ENCODE data around the gene KCNN2.
"Not testable (repeated sequence)": the region's sequence is repeated elsewhere in the genome, so short reads cannot be mapped to it uniquely, and the experiment has no call there.

Gene KCNN2

DNA sequence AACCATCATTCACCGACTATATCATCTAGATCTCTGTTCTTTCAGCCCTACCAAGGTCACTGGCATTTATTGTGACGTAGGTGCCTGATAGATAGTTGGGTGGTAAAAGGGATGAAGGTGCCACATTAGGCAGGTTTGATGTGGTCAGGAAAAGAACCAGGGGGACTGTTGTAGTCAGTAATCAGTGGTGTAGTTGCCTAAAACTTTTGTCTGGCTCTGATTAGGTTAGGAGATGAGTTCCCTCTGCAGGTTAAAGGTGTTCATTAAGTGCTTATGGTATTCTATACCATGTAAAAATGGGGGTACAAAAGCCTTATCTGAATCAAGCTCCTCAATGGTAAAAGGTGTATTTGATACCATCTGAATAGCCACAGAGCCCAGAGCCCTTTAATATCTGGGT lies 55.6 kb downstream of the KCNN2 start:
- TF ChIP-seq, protein P1, sequence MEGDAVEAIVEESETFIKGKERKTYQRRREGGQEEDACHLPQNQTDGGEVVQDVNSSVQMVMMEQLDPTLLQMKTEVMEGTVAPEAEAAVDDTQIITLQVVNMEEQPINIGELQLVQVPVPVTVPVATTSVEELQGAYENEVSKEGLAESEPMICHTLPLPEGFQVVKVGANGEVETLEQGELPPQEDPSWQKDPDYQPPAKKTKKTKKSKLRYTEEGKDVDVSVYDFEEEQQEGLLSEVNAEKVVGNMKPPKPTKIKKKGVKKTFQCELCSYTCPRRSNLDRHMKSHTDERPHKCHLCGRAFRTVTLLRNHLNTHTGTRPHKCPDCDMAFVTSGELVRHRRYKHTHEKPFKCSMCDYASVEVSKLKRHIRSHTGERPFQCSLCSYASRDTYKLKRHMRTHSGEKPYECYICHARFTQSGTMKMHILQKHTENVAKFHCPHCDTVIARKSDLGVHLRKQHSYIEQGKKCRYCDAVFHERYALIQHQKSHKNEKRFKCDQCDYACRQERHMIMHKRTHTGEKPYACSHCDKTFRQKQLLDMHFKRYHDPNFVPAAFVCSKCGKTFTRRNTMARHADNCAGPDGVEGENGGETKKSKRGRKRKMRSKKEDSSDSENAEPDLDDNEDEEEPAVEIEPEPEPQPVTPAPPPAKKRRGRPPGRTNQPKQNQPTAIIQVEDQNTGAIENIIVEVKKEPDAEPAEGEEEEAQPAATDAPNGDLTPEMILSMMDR (IDR thresholded peaks at IDR 0.05; ENCODE audit: low read depth, low read length, missing control alignments): no peak
- in situ Hi-C loops (cut with HindIII; ENCODE audit: low pct_ligation_motif_present, low sequenced_read_pairs): no loop called here

DNA sequence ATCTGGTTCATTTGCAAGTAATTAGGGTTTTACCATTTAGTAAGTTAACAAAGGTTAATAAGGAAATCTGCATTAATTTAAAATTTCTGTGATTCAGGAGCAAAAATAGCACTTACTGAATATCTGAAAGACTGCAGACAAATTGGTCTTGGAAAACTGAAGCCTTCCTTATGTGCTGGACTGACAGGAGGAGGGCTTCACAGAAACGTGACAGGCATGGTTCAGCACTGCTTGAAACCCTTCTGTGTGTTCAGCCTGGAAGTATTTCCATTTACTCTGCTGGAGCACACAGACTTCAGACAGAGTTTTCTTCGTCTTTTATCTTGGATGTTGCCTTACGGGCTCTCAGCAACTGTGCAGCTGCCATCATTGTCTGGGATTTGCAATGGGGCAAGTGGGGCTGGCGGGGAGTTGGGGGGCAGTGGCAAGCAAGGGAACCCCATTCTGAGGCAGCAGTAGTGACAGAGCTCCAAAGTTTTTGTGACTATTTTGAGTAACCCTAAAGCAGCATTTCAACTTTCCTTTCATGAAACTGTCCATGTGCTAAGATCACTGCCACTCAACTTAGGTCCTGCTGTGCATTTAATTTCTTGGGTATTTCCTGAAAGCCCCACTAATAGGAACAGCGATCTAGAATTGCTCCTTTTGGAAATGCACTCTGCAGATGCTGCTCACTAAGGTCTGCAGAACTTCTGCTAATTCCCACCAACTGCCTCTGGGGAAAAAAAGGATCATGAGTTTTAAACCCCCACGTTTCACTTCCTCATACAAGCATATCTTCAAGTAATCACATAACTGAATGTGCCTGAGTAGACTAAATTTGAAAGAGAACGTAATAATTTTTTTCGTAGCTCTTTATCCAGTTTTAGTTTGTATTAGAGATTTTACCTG lies 56.6 kb downstream of the KCNN2 start:
- Histone ChIP-seq H3K27me3 (replicated peaks) (no peaks in the 10 kb centered on the region), H3K4me3 (ENCODE audit: low read depth, low read length) (no peak overlapping the region), H3K36me3 (replicated peaks) (no peaks in the 10 kb centered on the region), H3K27ac (no peak overlapping the region)
- DNase-seq: no peak
- TF ChIP-seq, protein P1 (IDR thresholded peaks at IDR 0.05; ENCODE audit: low read depth, low read length, missing control alignments): no peak
- in situ Hi-C loops (cut with HindIII; ENCODE audit: low pct_ligation_motif_present, low sequenced_read_pairs): no loop called here

More for the DNA sequence above, 55.6 kb downstream of the KCNN2 start:
- DNase-seq: no peak
- Histone ChIP-seq H3K4me3 (ENCODE audit: low read depth, low read length) (no peak overlapping the region), H3K27me3 (replicated peaks) (no peaks in the 10 kb centered on the region), H3K27ac (no peak overlapping the region), H3K36me3 (replicated peaks) (no peaks in the 10 kb centered on the region)

DNA sequence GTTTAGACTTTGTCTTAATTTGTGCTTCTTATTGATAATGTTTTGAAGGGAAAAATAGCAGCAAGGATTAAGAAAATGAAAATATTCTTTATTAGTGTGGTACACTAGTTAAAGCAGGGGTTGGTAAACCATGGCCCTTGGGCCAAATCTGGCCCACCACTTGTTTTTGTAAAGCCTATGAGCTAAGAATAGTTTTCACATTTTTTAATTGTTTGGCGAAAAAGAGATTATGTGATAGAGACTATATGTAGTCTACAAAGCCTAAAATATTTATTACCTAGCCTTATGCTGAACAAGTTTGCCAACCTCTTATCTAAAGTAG lies 57.2 kb downstream of the KCNN2 start:
- TF ChIP-seq, protein P1 (IDR thresholded peaks at IDR 0.05; ENCODE audit: low read depth, low read length, missing control alignments): no peak
- Histone ChIP-seq H3K27ac (no peak overlapping the region), H3K4me3 (ENCODE audit: low read depth, low read length) (no peak overlapping the region), H3K27me3 (replicated peaks) (no peaks in the 10 kb centered on the region), H3K36me3 (replicated peaks) (no peaks in the 10 kb centered on the region)
- in situ Hi-C loops (cut with HindIII; ENCODE audit: low pct_ligation_motif_present, low sequenced_read_pairs): no loop called here
- no peak for DNase-seq

DNA sequence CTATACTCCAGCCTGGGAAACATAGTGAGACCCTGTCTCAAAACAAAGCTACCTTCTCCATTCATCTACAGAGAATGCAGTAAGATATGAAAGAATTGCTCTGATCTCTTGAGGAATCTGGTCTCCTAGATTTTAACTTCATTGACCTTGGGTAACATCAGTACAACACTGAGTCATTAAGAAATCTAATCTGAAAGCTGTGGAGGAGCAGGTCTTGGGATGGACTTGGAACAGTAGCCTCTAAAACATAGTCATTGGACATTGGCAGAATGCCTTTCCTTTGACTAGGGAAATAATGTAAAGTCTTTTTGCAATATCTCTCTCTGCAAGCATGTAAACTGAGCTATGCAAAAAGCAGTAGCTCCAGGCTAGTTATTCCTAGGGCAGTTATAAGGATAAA lies 58.1 kb downstream of the KCNN2 start:
- Histone ChIP-seq H3K27ac (no peak overlapping the region), H3K36me3 (replicated peaks) (no peaks in the 10 kb centered on the region), H3K4me3 (ENCODE audit: low read depth, low read length) (no peak overlapping the region), H3K27me3 (replicated peaks) (no peaks in the 10 kb centered on the region)
- TF ChIP-seq, protein P1 (IDR thresholded peaks at IDR 0.05; ENCODE audit: low read depth, low read length, missing control alignments): no peak
- no peak for DNase-seq
- in situ Hi-C loops (cut with HindIII; ENCODE audit: low pct_ligation_motif_present, low sequenced_read_pairs): no loop called here

DNA sequence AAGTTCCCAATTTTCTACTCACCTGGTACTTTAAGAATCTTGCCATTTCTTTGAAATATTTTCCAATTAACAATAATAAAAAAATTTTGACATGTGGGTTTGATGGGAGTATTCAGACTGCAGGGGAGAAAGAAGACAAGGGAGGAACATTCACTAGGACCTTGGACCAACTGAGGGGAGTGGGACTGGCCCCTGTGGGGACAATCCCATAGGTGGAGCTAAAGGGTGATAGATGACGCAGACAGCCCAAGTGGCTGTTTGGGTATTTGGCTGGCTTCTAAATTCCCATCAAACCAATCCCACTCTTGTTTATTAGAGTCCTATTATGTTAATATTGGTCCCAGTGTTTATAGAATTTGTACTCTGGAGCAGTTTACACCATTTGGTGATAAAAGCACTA lies 65.3 kb downstream of the KCNN2 start:
- TF ChIP-seq, protein P1 (IDR thresholded peaks at IDR 0.05; ENCODE audit: low read depth, low read length, missing control alignments): no peak
- Histone ChIP-seq H3K4me3 (ENCODE audit: low read depth, low read length) (no peak overlapping the region), H3K27ac (no peak overlapping the region), H3K36me3 (replicated peaks) (no peaks in the 10 kb centered on the region), H3K27me3 (replicated peaks) (no peaks in the 10 kb centered on the region)
- in situ Hi-C loops (cut with HindIII; ENCODE audit: low pct_ligation_motif_present, low sequenced_read_pairs): no loop called here
- no peak for DNase-seq

DNA sequence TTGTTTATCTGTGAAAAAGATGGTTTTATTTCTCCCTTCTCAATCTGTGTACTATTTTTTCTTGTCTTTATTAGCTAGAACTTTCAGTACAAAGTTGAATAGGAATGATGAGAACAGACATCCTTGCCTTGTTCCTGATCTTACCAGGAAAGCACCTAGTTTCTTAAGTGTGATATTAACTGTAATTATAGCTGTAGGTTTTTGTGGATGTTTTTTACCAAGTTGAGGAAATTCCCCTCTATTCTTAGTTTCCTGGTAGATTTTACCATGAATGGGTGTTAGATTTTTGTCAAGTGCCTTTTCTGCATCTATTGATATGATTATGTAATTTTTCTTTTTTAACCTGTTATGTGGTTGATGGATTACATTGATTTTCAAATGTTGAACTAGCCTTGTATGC lies 68.7 kb downstream of the KCNN2 start:
- TF ChIP-seq, protein P1 (IDR thresholded peaks at IDR 0.05; ENCODE audit: low read depth, low read length, missing control alignments): no peak
- in situ Hi-C loops (cut with HindIII; ENCODE audit: low pct_ligation_motif_present, low sequenced_read_pairs): no loop called here
- Histone ChIP-seq H3K27ac (no peak overlapping the region), H3K4me3 (ENCODE audit: low read depth, low read length) (no peak overlapping the region), H3K36me3 (replicated peaks) (no peaks in the 10 kb centered on the region), H3K27me3 (replicated peaks) (no peaks in the 10 kb centered on the region)
- no peak for DNase-seq

DNA sequence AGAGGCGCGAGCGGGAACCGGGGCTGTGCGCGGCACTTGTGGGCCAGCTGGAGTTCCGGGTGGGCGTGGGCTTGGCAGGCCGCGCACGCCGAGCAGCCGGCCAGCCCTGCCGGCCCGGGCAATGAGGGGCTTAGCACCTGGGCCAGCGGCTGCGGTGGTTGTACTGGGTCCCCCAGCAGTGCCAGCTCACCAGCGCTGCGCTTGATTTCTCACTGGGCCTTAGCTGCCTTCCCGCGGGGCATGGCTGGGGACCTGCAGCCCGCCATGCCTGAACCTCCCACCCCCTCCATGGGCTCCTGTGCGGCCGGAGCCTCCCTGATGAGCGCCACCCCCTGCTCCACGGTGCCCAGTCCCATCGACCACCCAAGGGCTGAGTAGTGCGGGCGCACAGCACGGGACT lies 70.8 kb downstream of the KCNN2 start:
- DNase-seq; H3K27me3 ChIP-seq (replicated peaks); H3K36me3 ChIP-seq (replicated peaks); H3K4me3 ChIP-seq (ENCODE audit: low read depth, low read length); in situ Hi-C loops (cut with HindIII; ENCODE audit: low pct_ligation_motif_present, low sequenced_read_pairs); H3K27ac ChIP-seq: not testable (repeated sequence)

All from brain microvascular endothelial cell (primary cell).